Brain microvascular endothelial cell (primary cell): ENCODE results near the gene ZER1.

ENCODE experiments used
- DNase-seq: peaks from one replicate; pipeline ENCODE4 v3.0.0-alpha.2; 2020
- H3K27ac ChIP-seq: fragments of 250-450 bp; sonication (Bioruptor Pico); 2 replicates; pipeline ENCODE4 v1.5.1; 2020; ENCODE audit warnings: mild to moderate bottlenecking, moderate library complexity
- H3K27me3 ChIP-seq: fragments of 250-450 bp; sonication (Bioruptor Pico); replicated peaks from 2 replicates; pipeline ENCODE4 v1.5.1; 2020; ENCODE audit warnings: mild to moderate bottlenecking
- H3K36me3 ChIP-seq: fragments of 250-450 bp; sonication (Bioruptor Pico); replicated peaks from 2 replicates; pipeline ENCODE4 v1.5.1; 2020; ENCODE audit warnings: mild to moderate bottlenecking
- H3K4me3 ChIP-seq: 2 replicates; pipeline ENCODE4 v1.5.1; 2011; ENCODE audit warnings: low read depth, mild to moderate bottlenecking, control low read depth, low read length, moderate library complexity
- CTCF ChIP-seq: IDR thresholded peaks from 2 replicates; pipeline ENCODE4 v1.5.1; 2011; ENCODE audit warnings: low read depth, mild to moderate bottlenecking, moderate library complexity, low read length, control low read depth, inconsistent platforms; ENCODE audit errors: missing control alignments
- in situ Hi-C: cut with HindIII; loops from 2 replicates; pipeline ENCODE4 v1.10.0; 2017; ENCODE audit warnings: low sequenced_read_pairs, low pct_ligation_motif_present

Gene ZER1

DNA sequence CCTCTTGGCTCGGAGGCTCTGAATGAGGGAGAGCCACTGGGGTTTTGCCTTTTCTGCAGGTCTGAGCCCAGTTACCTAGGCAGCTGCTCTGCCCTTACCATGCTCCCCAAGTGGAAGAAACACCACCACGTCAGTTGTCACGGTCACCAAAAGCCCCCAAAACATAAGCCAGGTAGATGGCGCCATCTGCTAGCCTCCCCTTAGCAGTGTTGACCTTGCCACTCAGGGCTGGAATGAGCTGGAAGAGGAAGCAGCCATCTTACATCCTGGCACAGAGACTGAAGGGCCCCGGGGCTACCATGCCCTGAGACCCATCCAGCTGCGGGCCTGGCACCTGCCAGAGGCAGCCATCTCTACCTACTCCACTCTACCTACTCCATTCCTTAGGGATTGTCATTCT lies 7.4 kb downstream of the ZER1 start:
- DNase-seq = no peak
- Histone ChIP-seq H3K36me3 (no peaks in the 10 kb centered on the region), H3K4me3 (no peak overlapping the region), H3K27me3 (no peaks in the 10 kb centered on the region), H3K27ac (no peak overlapping the region)
- no peak for TF ChIP-seq CTCF
- in situ Hi-C loops = no loop called here

DNA sequence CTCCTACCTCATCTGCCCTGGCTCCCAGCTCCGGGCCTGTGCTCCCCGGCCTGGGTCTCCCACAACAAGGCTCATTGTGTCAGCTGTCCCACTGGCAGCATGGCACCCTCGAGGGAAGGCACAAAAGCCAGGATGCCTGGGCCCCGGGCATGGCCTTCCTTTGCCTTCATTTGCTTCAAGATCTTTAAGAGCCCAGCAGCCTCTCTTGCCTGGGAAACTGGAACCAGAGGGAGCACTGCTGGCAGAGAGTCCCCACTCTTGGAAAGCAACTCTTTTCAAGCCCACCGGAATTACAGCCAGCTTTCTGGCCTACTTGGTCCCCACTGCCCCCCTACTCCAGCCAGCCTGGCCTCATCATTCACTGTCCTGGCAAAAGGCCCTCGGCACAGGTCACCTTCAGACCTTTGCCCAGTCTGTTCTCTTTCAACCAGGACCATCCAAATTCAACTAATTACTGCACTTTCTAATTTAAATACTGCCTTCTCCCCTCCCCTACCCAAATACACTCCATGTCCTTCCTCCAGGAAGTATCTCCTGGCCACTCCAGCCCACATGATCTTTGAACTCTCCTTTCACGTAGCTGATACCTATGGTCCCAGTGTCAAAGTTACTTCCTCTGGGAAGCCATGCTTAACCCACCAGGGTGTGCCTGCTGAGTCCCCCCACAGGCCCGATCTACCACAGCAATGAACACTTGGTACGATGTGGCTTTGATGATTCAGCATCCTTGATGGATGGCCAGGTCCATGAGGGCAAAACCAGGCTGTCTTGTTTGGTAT lies 8.9 kb downstream of the ZER1 start:
- in situ Hi-C loops = no loop called here
- H3K36me3 ChIP-seq = no peaks in the 10 kb centered on the region
- no peak for DNase-seq

DNA sequence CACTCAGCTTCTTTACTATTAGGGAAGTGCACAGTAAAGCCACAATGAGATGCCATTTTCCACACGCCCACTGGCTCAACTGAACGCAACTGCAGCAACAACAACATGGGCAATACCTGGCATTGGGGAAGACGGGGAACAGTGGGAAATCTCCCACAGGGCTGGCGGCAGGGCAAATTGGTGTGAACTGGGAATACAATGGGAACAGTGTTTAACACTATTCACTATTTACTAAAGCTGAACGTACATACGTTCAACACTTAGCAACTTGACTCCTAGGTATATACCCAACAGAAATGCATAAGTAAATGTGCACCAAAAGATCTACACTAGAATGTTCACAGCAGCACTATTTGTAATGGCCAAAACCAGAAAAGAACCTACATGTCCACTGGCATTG lies 14.1 kb downstream of the ZER1 start:
- no peak overlapping the region for H3K4me3 ChIP-seq
- no peak overlapping the region for H3K27ac ChIP-seq
- in situ Hi-C loops = no loop called here
- DNase-seq = no peak
- H3K27me3 ChIP-seq = no peaks in the 10 kb centered on the region
- H3K36me3 ChIP-seq = peaks cover 2% of the 10 kb centered on the region
- TF ChIP-seq CTCF = no peak

More for the DNA sequence above, 8.9 kb downstream of the ZER1 start:
- Histone ChIP-seq H3K27ac (no peak overlapping the region), H3K4me3 (no peak overlapping the region), H3K27me3 (no peaks in the 10 kb centered on the region)
- no peak for TF ChIP-seq CTCF

DNA sequence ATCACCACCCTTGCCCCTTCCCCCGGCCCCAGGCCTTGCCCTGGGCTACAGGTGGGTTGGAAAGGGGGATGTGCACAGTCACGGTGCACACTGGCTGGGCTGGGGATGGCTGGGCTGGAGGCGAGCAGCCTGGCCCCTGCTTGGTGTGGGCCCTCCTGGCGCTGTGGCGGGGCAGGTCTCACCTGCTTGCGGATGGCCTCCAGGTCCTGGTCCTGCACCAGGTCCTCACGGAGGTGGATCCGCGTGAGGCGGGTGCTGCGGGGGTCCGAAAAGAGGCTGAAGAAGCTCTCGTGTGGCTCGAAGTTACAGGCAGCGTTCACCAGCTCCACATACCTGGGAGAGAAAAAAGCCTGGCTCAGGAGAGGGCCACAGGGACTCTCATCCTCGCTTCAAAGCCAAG lies 18.1 kb downstream of the ZER1 start:
- TF ChIP-seq CTCF = no peak
- Histone ChIP-seq H3K4me3 (no peak overlapping the region), H3K27ac (no peak overlapping the region), H3K36me3 (peaks cover 6% of the 10 kb centered on the region), H3K27me3 (no peaks in the 10 kb centered on the region)
- in situ Hi-C loops = no loop called here
- DNase-seq = no peak

DNA sequence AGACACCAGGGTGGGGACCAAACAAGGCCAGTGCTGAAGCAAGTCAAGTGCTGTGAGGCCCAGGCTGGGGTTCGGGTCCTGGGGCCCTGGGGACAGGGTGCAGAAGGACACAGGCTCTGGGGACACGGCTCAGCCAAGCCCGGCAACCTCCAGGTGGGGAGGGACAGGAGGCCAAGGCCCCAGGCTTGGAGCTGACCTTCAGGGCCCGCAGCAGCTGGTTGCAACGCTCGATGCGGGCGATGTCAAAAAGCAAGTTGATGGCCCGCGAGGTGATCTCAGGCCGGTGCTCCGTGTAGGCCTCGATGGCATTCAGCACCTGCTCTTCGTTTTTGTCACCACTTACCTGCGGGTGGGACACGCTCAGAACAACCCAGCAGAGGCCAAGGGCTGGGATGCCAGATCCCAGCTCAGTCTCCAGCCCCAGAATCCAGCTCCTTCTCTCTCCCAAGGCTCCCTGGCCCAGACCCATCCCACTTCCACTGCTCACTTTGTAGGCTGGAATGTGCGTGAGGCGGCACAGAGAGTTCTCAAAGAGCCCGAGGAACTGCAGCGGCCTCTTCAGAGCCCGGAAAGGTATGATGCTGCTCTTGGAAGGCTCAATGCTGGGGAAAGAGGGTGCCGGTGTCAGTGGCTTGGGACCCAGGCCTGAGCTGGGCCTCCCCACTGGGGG lies 20.7 kb downstream of the ZER1 start:
- Histone ChIP-seq H3K27ac (no peak overlapping the region), H3K27me3 (no peaks in the 10 kb centered on the region), H3K4me3 (no peak overlapping the region), H3K36me3 (peaks cover 6% of the 10 kb centered on the region)
- in situ Hi-C loops = no loop called here
- no peak for DNase-seq
- no peak for TF ChIP-seq CTCF
